HepG2 (cell line): Measurements from ENCODE around the gene VARS2.

ENCODE experiments used
- NFYB ChIP-seq: sonication (generic); formaldehyde crosslinking; IDR thresholded peaks from 2 replicates; pipeline ENCODE4 v1.4.0; 2020; ENCODE audit warnings: missing genetic modification reagents
- POLR2A ChIP-seq, 2 experiments: IDR thresholded peaks; 2 replicates each; pipeline ENCODE4 v1.6.1; 2011; ENCODE audit warnings: low read depth in 2 of 2, low read length in 2 of 2, mild to moderate bottlenecking in 1 of 2, moderate library complexity in 1 of 2; ENCODE audit not compliant: insufficient read depth in 1 of 2
- ZNF207 ChIP-seq: fragments of 450-650 bp; IDR thresholded peaks from 2 replicates; pipeline ENCODE4 v1.6.1; 2016; ENCODE audit warnings: antibody characterized with exemption, borderline replicate concordance

DNA sequence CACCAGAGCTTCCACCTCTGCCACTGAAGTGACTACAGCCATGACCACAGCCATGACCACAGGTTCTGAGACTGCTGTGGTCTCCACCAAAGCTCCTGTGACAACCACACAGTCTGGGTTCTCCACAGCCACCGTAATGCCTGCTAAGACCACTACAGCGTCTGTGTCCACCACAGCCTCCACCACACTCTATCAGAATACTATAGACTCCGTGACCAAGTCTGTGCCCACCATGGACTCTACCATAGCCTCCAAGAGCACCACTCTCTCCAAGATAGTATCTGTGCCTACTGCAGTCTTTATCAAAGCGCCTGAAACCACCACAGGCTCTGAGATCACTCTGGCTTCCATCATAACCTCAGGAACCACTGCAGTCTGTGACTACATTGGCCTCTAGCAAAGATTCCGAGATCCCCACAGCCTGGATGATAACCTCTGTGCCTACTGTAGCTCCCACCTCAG is 51.1 kb downstream of the VARS2 start:
- TF ChIP-seq ZNF207 (no peak), NFYB (CRISPR knock-in tag) (no peak), POLR2A (IDR thresholded peaks at IDR 0.05; ENCODE audit: insufficient read depth in 1 of 2, low read depth in 2 of 2, low read length in 2 of 2) (no peak)
